ENCODE measurements around the gene WFIKKN2. TPM values are rescaled to one million over a fixed set of nuclear protein-coding genes. Genes with fewer than 3 reads are reported as not detected.

WFIKKN2 gene
- total RNA-seq, 2 donors from 2014 or later, result 0.29 to 0.35 TPM

DNA sequence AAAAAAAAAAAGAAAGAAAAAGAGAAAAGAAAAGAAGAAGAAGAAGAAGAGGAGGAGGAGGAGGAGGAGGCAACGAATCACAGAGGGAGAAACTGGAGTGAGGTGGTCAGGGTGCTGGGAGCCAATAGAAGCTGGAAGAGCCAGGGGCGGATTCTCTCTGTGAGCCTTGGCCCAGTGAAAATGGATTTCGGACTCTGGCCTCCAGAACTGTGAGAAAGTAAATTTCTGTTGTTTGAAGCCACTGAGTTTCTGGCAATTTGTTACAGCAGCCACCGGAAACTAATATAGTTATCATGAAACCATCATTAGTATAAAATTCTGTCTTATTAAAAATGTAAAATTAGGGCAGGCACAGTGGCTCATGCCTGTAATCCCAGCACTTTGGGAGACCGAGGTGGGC lies 27.7 kb upstream of the WFIKKN2 start:
- Histone ChIP-seq H3K4me3 (ENCODE audit: low read length) (no peak overlapping the region), H3K27ac (ENCODE audit: low read depth, low read length) (no peak overlapping the region), H3K36me3 (ENCODE audit: control insufficient read depth, insufficient read depth, low read length) (no peaks in the 10 kb centered on the region), H3K27me3 (ENCODE audit: control insufficient read depth, insufficient read depth, low read length, poor library complexity, severe bottlenecking) (no peaks in the 10 kb centered on the region), H3K9me3 (ENCODE audit: control insufficient read depth, low read length) (no peaks in the 10 kb centered on the region), H3K4me1 (ENCODE audit: control insufficient read depth, insufficient read depth, low read length) (no peaks in the 10 kb centered on the region), H3K9ac (ENCODE audit: extremely low read depth, low read length, poor library complexity, severe bottlenecking) (no peak overlapping the region)
- Mint-ChIP-seq H3K9me3 (no peaks in the 10 kb centered on the region), H3K27ac (no peak overlapping the region), H3K4me1 (no peaks in the 10 kb centered on the region), H3K4me3 (no peak overlapping the region), H3K27me3 (ENCODE audit: insufficient read depth) (no peaks in the 10 kb centered on the region), H3K36me3 (ENCODE audit: low read depth) (no peaks in the 10 kb centered on the region)
- TF ChIP-seq, protein P1, sequence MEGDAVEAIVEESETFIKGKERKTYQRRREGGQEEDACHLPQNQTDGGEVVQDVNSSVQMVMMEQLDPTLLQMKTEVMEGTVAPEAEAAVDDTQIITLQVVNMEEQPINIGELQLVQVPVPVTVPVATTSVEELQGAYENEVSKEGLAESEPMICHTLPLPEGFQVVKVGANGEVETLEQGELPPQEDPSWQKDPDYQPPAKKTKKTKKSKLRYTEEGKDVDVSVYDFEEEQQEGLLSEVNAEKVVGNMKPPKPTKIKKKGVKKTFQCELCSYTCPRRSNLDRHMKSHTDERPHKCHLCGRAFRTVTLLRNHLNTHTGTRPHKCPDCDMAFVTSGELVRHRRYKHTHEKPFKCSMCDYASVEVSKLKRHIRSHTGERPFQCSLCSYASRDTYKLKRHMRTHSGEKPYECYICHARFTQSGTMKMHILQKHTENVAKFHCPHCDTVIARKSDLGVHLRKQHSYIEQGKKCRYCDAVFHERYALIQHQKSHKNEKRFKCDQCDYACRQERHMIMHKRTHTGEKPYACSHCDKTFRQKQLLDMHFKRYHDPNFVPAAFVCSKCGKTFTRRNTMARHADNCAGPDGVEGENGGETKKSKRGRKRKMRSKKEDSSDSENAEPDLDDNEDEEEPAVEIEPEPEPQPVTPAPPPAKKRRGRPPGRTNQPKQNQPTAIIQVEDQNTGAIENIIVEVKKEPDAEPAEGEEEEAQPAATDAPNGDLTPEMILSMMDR (conservative IDR thresholded peaks at IDR 0.05), result no peak
- DNase-seq, result no peak
- 86 to 92% methylated on average over 2 to 4 of the region's 5 CpGs for WGBS, 2 experiments (ENCODE audit: insufficient coverage in 1 of 2, insufficient read length in 1 of 2)

DNA sequence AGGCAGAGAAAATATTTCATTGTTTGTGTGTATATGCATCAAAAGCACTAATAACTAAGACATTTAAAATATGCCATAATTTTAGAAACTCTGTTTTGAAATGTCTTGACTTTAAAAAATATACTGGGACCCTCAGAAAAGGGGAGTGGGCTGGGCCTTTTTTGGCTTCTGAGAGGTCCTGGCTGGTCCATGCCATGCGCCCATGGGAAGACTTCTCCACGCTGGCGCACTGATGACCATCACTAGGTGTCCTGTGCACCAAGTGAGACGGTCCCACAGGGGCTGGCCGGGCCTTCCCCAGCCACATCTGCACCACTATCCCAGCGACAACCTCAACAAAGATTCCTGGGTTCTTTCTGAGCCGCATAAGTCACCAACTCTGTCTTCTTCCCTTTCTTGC lies 27.0 kb upstream of the WFIKKN2 start:
- H3K4me1 ChIP-seq (ENCODE audit: control insufficient read depth, insufficient read depth, low read length), result no peaks in the 10 kb centered on the region
- no peaks in the 10 kb centered on the region for H3K9me3 Mint-ChIP-seq
- DNase-seq, result no peak
- H3K27me3 Mint-ChIP-seq (ENCODE audit: insufficient read depth), result no peaks in the 10 kb centered on the region
- H3K4me3 Mint-ChIP-seq, result no peak overlapping the region
- no peak overlapping the region for H3K27ac Mint-ChIP-seq
- no peaks in the 10 kb centered on the region for H3K4me1 Mint-ChIP-seq
- H3K9me3 ChIP-seq (ENCODE audit: control insufficient read depth, low read length), result no peaks in the 10 kb centered on the region
- H3K9ac ChIP-seq (ENCODE audit: extremely low read depth, low read length, poor library complexity, severe bottlenecking), result no peak overlapping the region
- TF ChIP-seq, protein P1 (conservative IDR thresholded peaks at IDR 0.05), result no peak
- WGBS, 2 experiments (ENCODE audit: insufficient coverage in 1 of 2, insufficient read length in 1 of 2), result 92 to 100% methylated on average over 2 to 7 of the region's 7 CpGs
- no peaks in the 10 kb centered on the region for H3K36me3 ChIP-seq (ENCODE audit: control insufficient read depth, insufficient read depth, low read length)
- H3K27ac ChIP-seq (ENCODE audit: low read depth, low read length), result no peak overlapping the region
- no peak overlapping the region for H3K4me3 ChIP-seq (ENCODE audit: low read length)
- H3K27me3 ChIP-seq (ENCODE audit: control insufficient read depth, insufficient read depth, low read length, poor library complexity, severe bottlenecking), result no peaks in the 10 kb centered on the region
- H3K36me3 Mint-ChIP-seq (ENCODE audit: low read depth), result no peaks in the 10 kb centered on the region

GRCh38 chr17:50808888-50809287 lies 26.5 kb upstream of the WFIKKN2 start:
- no peaks in the 10 kb centered on the region for H3K9me3 Mint-ChIP-seq
- no peaks in the 10 kb centered on the region for H3K36me3 ChIP-seq (ENCODE audit: control insufficient read depth, insufficient read depth, low read length)
- H3K36me3 Mint-ChIP-seq (ENCODE audit: low read depth), result no peaks in the 10 kb centered on the region
- H3K27ac ChIP-seq (ENCODE audit: low read depth, low read length), result no peak overlapping the region
- no peaks in the 10 kb centered on the region for H3K4me1 ChIP-seq (ENCODE audit: control insufficient read depth, insufficient read depth, low read length)
- H3K4me1 Mint-ChIP-seq, result no peaks in the 10 kb centered on the region
- TF ChIP-seq, protein P1 (conservative IDR thresholded peaks at IDR 0.05), result no peak
- no peak overlapping the region for H3K9ac ChIP-seq (ENCODE audit: extremely low read depth, low read length, poor library complexity, severe bottlenecking)
- no peak overlapping the region for H3K27ac Mint-ChIP-seq
- H3K27me3 ChIP-seq (ENCODE audit: control insufficient read depth, insufficient read depth, low read length, poor library complexity, severe bottlenecking), result no peaks in the 10 kb centered on the region
- H3K27me3 Mint-ChIP-seq (ENCODE audit: insufficient read depth), result no peaks in the 10 kb centered on the region
- no peak overlapping the region for H3K4me3 Mint-ChIP-seq
- DNase-seq, result no peak
- H3K9me3 ChIP-seq (ENCODE audit: control insufficient read depth, low read length), result no peaks in the 10 kb centered on the region
- 81 to 91% methylated on average over 3 of the region's 3 CpGs for WGBS, 2 experiments (ENCODE audit: insufficient coverage in 1 of 2, insufficient read length in 1 of 2)
- H3K4me3 ChIP-seq (ENCODE audit: low read length), result no peak overlapping the region
